NAMALWA (cell line): ENCODE measurements around the gene SAXO2.
"Not testable (repeated sequence)": the region's sequence is repeated elsewhere in the genome, so short reads cannot be mapped to it uniquely, and the experiment has no call there.

Experiments
- DNase-seq: peaks from one replicate; pipeline ENCODE4 v3.0.0-alpha.2; 2015; ENCODE audit warnings: low spot score

Gene SAXO2

DNA sequence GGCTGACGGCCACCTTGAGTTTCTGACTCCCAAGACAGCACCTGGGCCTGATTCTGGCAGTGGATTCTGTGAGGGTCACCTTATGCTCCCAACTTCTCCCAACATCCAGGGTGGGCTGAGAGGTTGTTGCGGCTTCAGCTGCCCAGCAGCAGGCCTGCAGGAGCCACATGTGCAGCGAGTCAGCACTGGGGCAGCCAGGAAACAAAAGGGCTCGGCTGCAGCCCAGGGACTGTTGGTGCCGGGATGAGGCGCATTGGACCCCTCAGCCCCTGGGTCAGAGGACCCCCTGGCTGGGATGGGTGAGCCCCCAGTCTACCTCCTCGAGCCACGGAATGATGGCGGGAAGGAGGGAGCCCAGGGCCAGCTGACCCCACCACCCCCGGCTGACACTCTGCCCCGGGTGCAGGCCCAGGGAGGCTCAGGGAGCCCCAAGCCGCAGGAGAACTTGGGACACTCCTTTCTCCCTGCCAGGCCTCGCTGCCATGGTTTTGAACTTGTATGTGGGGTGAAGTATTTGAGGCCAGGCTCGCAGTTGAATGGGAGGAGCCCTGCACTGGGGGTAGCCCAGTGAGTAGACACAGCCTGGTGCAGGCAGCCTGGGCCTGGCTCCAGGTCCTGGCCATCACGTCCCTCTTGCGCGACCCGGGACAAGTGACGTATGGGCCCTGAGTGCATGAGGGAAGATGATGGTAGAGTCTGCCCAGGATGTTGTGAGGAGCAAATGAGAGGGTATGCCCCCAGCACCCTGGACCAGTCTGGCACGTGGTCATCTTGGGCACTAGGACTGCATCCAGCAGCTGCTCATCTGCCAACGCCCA lies 51.5 kb downstream of the SAXO2 start:
- DNase-seq: not testable (repeated sequence)

DNA sequence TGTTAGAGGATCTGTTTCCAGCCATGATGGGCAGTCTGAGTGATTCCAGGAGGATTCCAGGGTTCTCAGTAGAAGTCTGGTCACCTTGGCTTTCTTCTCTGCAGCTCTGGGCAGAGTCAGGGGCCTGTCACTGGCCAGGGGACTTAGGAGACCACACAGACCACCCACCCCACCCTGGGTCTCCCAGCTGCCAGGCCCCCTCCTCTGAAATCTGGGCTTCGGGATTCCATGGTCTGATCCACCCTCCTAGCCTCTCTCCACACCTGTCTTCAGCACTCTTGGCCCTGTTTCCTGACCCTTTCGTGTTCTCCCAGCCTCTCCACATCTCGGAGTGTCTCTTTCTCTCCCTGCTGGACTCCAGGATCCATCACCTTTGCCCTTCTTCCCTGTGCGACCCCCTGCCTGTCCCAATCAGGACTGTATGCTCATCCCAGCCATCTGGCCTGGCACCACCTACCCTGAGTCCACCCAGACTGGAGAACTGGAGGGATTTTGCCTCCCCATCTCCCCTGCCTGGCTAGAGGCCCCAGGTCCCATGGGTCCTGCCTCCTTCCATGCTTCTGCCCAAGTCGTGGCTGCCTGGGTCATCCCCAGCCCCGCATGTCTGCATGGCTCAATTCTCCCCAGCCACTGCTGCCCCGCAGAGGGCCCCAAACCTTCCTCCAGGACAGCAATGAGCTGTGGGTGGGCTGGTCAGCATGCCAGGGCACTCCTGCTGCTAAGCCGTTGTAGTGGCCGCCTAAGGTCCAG lies 52.3 kb downstream of the SAXO2 start:
- no peak for DNase-seq

DNA sequence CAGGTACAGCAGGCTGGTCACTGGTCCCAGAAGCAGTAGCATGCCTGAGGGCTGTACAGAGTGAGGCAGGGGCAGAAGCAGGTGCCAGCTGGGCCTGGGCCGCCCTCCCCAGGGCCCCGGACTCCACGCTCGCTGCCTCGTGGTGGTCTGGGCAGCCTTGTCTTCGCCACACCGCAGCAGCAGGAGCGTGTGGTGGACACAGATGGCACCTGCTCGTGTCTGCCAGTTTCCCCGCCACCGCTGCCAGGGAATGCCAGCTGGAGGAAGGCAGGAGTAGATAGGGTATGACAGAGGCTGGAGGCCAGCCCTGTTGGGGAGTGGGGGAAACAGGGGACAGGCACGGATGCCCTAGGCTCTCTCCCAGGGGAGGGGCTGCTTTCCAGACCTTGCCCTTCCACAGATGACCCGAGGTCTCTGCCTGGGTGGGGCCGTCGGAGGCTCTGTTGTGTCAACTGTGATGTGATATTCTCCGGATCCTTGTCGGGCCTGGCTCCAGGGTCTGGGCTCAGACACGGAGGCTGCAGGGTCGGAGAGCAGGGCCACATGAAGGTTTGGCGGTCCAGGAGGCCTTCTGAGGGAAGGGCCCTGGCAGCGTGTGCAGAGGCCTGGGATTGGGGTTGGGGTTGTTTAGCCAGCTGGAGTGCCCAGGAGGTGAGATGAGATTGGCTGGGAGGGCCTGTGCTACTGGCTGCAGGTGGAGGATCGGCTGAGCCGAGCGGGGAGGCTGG lies 53.1 kb downstream of the SAXO2 start:
- DNase-seq: no peak

DNA sequence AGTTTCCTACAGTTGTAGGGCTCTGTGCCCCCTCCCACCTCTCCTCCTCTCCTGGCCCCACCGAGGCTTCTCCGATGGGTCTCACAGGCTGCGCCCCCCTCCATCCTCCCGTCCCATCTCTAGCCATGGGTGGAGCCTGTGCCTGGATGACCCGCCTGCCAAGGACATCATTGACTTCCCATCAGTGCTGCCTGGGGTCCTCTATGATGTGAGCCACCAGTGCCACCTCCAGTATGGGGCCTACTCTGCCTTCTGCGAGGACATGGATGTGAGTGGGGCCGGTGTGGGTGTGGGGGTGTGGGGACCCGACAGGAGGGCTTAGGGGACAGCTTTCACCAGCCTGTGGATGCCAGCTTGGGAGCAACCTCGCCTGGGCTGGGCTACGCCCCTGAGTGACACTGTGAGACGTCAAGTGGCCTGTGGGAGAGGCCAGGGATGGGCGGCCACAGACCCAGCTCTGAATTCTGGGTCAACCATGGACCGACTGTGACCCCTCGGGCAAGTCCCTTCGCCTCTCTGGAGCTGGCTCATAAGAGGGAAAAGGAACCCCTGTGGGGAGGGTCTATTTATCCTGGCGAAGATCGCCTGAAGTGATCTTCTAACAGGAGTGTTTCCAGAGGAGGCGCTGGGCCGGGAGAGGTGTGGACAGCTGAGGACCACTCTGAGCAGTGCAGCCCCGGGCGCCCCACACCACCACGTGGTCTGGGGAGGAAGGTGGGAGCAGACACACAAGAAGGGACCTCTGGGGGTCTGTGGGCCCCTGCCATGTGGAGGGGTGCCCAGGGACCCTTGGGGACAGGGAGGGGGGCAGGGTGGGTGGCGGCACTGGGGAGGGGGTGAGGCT lies 53.9 kb downstream of the SAXO2 start:
- DNase-seq: not testable (repeated sequence)

DNA sequence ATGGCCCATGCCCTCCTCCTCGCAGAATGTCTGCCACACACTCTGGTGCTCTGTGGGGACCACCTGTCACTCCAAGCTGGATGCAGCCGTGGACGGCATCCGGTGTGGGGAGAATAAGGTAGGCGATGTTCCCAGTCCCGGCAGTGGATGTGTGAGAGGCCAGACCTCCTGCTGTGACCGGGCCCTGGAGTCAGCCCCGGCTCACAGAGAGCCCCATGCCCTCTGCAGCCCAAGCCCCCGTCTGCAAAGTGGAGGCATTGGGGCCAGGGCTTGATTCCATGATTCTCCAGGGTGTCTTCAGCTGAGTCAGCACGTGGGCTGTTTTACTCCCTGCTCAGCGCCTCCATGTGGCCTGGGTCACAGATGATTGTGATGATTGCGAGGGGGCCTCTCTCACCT lies 54.5 kb downstream of the SAXO2 start:
- DNase-seq: no peak

DNA sequence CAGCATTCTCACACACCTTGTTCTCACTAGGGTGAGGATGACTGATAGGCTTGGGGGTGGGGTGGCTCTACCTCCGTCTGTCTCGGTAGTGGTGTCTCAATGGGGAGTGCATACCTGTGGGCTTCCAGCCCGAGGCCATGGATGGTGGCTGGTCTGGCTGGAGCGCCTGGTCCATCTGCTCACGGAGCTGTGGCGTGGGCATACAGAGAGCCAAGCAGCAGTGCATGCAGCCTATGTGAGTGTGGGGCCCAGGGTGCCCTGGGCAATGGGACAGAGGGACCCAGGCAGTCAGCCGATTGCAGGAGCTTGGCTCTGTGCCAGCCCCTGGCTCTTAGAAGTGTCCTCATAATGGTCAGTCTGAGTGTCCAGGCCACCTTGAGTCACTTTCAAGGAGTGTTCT lies 54.9 kb downstream of the SAXO2 start:
- not testable (repeated sequence) for DNase-seq

DNA sequence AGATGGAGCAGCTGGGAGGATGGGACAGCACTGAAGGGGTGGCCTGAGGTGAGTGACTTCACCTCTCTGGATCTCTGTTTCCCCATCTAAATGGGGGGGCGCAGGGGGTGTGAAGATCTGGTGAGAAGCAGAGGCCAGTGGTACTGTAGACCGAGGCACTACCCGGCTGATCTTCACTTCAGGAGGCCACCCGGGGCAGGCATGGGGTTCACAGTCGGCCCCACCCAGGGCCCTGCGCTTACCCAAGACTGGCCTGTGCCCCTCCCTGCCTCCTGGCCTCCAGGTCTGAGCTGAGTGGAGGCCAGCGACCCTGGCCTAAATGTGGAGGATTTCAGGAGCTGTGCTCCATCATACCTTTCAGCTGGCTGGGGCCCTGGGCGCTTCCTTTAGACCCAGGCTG lies 55.7 kb downstream of the SAXO2 start:
- not testable (repeated sequence) for DNase-seq

DNA sequence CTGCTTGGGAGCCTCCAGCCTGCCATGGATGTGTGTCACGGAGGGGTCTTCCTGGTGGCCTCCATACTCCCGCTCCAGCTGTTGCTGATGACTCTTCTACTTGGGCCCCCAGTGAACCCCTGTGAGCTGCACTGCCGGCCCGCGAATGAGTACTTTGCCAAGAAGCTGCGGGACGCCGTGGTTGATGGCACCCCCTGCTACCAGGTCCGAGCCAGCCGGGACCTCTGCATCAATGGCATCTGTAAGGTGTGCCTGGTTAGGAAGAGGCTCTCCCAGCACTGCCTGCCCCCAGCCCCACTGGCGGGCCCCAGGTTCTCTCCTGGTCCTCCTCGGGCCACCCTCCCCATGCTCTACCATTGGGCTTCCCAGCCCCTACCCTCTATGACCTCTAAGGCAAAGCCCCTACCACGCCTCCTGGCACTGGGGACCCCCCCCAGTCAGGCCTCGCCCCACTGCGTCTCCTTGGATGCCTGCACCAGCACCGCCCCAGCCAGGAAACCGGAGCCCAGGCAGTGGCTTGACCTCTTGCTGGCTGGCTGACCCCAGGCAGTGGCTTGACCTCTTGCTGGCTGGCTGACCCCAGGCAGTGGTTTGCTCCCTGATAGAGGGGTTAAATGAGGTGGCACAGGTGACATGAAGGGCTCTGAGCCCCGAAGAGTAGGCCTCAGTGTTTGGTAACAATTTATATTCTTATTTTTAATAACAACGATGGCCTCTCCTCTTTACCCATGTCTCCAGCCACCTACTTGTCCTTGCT lies 57.1 kb downstream of the SAXO2 start:
- not testable (repeated sequence) for DNase-seq

DNA sequence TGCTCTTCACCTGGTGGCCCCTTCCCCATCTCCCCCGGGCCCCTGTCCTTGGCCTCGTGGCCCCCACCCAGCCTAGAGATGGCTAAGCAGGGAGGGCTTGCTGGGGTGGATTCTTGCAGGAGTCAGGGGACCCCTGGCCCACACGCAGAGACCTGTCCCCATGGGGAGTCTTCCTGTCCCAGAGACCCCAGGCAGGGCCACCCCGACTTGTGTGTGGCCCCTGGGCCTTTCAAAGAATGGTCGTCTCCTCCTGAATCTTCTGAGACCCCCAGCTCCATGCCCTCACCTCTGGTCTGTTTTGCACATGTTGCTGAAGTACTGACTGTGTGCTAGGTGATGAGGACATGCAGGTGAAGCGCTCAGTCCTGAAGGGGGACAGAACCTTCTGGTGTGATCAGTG lies 58.2 kb downstream of the SAXO2 start:
- not testable (repeated sequence) for DNase-seq

DNA sequence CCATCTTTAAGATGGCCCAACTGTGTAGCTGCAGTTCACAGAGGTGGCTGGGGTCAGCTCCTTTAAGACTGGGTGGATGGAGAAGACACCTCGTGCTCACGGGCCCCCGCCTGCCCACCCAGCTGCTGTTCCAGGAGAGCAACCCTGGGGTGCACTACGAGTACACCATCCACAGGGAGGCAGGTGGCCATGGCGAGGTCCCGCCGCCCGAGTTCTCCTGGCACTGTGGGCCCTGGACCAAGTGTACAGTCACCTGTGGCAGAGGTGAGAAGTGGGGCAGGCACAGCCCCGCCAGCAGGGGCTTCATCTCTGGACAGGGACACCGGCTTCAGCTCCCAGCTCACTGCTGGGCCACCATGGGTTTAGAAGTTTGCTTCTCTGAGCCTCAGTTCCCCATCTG lies 59.9 kb downstream of the SAXO2 start:
- DNase-seq: not testable (repeated sequence)

DNA sequence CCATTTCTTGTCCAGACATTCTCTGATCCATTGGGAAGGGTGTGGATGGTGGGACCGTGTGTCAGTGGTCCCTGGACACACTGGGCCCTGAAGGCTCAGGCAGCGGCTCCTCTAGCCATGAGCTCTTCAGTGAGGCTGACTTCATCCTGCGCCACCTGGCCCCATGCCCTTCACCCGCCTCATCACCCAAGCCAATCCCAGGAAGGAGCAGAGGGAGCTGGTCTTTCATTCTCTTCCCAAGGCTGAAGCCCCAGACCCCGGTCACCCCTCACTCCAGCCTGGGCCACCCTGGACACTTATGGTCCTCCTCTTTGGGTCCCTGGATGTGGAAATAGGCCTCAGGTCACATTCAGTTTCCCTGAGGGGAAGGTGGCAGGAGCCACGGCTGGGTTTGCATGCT lies 62.2 kb downstream of the SAXO2 start:
- DNase-seq: not testable (repeated sequence)

DNA sequence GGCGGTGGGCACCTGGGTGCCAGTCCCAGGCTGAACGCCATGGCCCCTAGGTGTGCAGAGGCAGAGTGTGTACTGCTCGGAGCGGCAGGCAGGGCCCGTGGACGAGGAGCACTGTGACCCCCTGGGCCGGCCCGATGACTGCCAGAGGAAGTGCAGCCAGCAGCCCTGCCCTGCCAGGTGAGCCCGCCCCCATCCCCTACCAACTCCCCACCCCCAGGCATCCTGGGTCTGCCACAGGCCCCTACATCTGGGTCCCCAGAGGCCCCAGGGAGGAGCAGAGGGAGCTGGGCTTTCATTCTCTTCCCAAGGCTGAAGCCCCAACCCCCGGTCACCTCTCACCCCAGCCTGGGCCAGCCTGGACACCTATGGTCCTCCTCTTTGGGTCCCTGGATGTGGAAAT lies 63.0 kb downstream of the SAXO2 start:
- not testable (repeated sequence) for DNase-seq

DNA sequence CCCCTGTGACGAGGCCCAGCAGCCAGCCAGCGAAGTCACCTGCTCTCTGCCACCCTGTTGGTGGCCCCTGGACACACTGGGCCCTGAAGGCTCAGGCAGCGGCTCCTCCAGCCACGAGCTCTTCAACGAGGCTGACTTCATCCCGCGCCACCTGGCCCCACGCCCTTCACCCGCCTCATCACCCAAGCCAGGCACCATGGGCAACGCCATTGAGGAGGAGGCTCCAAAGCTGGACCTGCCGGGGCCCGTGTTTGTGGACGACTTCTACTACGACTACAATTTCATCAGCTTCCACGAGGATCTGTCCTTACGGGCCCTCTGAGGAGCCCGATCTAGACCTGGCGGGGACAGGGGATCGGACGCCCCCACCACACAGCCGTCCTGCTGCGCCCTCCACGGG lies 64.3 kb downstream of the SAXO2 start:
- DNase-seq: not testable (repeated sequence)

DNA sequence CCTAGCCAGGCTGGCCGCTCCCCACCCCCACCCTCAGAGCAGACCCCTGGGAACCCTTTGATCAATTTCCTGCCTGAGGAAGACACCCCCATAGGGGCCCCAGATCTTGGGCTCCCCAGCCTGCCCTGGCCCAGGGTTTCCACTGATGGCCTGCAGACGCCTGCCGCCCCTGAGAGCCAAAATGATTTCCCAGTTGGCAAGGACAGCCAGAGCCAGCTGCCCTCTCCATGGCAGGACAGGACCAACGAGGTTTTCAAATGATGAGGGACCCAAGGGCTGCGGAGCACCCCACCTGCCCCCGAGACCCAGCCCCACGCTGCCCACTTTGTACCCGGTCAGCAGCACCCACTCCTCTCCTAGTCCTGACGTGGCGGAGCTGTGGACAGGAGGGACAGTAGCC lies 64.8 kb downstream of the SAXO2 start:
- not testable (repeated sequence) for DNase-seq

DNA sequence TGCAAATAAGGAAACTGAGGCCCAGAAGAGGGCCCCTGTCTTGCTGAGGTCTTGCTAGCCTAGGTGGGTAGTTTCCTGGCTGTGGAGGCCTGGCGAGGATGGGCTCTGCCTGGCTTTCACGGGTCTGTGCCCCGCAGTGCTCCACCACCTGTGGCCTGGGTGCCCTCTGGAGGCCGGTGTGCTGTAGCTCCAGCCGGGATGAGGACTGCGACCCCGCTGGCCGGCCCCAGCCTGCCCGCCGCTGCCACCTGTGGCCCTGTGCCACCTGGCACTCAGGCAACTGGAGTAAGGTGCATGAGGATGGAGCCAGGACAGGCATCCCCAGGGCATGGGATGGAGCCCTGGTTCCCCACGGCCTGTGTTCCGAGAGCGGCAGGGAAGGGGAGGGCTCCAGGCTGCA lies 66.4 kb downstream of the SAXO2 start:
- DNase-seq: not testable (repeated sequence)

DNA sequence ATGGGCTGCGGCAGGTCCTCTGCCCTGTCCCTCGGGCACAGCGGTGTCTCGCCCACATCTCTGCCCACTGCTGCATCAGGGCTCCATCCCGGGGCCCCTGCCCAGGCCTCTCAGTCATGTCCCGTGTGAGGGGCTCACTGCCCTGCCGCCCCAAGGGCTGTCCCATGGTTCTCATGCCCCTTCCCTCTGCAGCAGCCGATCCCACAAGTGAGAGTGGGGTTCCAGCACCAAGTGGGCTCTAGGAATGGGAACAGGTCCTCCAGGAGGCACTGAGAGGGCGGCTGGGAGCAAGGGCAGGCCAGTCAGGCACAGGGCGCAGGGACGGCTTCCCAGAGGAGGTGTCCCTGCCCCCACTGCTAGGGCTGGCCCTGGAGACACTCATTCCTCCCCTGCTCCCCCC lies 68.3 kb downstream of the SAXO2 start:
- DNase-seq: not testable (repeated sequence)

DNA sequence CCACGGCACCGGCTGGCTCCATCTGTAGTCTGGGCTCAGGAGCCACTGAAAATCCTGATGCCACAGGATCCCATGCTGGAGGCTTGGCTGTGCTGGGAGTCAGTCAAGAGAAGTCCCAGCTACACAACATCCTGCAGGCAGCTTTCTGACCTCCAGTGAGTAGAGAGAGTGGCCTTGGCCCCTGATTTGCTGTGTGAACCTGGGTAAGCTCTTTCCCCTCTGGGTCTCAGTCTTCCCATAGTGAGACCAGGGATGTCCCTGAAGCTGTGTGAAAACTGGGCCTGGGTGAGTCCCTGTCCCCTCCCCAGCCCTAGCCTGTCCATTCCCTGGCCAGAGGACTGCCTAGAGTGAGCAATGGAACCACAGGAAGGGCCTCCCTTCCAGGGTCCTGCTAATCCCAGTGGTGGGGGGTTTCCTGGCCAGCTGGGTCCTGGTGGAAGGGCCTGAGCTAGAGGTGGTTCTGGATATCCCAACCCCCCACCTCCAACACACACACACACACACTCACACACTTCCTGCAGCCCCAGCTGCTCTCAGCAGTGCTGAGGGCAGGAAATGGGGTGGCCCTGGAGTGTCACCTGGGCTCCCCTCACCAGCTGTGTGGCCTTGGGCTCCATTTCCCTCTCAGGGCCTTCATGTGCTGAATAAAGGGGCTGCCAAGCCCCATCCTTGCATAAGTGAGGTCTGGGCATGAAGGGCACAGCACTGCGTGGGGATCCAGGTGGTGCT lies 69.1 kb downstream of the SAXO2 start:
- not testable (repeated sequence) for DNase-seq

DNA sequence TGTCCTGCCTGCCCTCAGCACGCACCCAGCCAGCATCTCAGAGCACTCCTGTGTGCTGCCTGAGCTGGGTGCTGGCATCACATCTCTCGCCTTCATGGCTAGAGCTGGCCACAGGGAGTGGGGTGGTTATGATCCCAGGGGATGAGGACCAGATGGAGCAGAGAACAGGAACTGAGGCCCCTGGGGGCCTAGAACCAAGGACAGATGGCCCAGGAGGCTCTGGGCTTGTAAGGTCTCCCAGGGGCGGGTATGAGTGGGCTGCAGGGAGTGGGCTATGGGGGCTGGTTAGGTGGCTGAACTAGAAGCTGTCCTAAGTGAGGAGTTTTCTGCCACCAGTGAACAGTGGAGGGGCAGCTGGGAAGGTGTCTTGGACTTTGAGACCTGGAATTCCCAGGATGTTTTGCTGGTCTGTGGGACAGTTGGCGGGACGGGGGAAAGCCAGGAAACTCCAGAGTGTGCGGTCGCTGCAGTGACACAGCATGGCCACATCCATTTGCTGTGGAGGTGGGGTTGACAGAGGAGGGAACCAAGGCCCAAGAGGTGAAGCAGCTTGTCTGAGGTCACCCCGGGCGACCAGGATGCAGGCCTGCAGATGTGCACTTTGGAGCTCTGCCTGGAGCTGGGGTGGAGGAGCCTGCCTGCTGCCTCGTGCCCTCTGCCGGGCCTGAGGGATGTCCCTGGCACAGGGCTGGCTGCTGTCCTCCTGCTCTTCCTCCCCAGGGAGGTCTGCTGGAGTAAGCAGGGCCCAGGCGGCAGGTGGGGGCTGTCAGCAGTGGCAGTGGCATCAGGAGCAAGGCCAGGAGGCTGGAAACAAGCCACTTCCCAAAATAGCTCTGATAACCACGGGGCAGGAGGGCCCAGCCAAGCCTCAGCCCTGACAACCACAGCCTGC lies 70.3 kb downstream of the SAXO2 start:
- not testable (repeated sequence) for DNase-seq
